ENCODE measurements around the gene PCED1B.

DNA sequence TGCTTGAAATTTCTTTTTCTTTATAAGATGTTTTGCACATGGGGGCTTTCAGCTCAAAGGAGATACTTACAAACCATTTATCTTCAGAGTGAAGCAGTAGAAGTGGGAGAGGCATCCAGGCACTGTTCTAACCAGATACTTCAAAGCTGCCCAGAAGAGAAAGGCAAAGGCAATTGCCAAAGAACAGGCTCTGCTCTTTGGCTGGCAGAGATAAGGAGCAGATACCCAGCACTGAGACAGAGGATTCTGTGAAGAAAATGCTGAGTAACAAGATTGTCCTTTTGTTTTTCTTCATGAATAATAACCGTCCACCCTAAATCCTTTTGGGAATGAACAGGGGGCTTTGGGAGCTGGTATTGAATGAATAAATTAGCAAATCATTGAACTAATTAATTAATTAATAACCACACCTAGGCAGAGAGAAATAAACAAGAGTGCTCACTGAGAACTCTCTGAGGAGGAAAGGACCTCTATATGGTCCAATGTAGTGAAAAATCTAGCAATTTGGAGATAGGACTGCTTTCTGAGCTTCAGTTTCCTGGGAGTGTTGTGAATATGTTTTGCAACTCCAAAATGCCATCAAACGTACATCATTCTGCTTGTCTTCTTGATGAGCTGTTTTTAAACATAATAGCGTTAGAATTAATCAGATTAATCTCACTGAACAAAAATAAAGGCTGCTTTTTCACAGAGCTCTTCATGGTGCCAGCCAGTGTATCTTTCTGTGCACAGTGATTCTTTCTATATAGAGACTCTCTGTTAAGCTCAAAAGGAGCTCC, 193.2 kb downstream of the PCED1B start:
- TF ChIP-seq CTCF (optimal IDR thresholded peaks at IDR 0.05 in 1 of 3, IDR thresholded peaks at IDR 0.05 in 1 of 3, conservative IDR thresholded peaks at IDR 0.05 in 1 of 3; ENCODE audit: extremely low read depth in 1 of 3, insufficient read depth in 2 of 3, low read length in 3 of 3) (no peak), EZH2 (IDR thresholded peaks at IDR 0.05; ENCODE audit: low read length) (no peak)

Measured in keratinocyte (primary cell).